Kidney (tissue), 14 donors: ENCODE data around the gene DEXI. TPM values are rescaled to one million over a fixed set of nuclear protein-coding genes. Genes with fewer than 3 reads are reported as not detected.

Source experiments
- DNase-seq, 5 donors: peaks; one replicate each; pipeline ENCODE4 v3.0.0-alpha.2; 2013 to 2020
- FAIRE-seq: peaks from 2 replicates; lab custom pipeline; 2012; peaks lifted over from hg19 to GRCh38; lab: Jason Lieb, UNC
- H3K27ac ChIP-seq, 2 donors: one replicate each; pipeline ENCODE4 v1.7.0; 2013; ENCODE audit warnings: low read depth in 2 of 2, low read length in 2 of 2, inconsistent platforms in 1 of 2
- H3K27me3 ChIP-seq: one replicate; pipeline ENCODE4 v1.7.1; 2013; ENCODE audit warnings: low read length, inconsistent platforms; ENCODE audit not compliant: control insufficient read depth, insufficient read depth
- H3K36me3 ChIP-seq, 3 donors: one replicate each; pipeline versions ENCODE4 v1.7.0 to v1.7.1; 2013; ENCODE audit warnings: low read length in 3 of 3, control low read depth in 1 of 3, inconsistent platforms in 1 of 3; ENCODE audit not compliant: insufficient read depth in 3 of 3, control insufficient read depth in 2 of 3
- H3K4me1 ChIP-seq, 3 donors: one replicate each; pipeline versions ENCODE4 v1.7.0 to v1.7.1; 2013; ENCODE audit warnings: low read length in 3 of 3, inconsistent platforms in 1 of 3, low read depth in 1 of 3; ENCODE audit not compliant: control insufficient read depth in 2 of 3, insufficient read depth in 2 of 3
- H3K4me3 ChIP-seq, 3 donors: one replicate each; pipeline versions ENCODE4 v1.7.0 to v1.8.1; 2013; ENCODE audit warnings: low read length in 3 of 3, control low read depth in 1 of 3, inconsistent platforms in 1 of 3
- H3K9ac ChIP-seq, 3 donors: one replicate each; pipeline versions ENCODE4 v1.7.0 to v1.7.1; 2013; ENCODE audit warnings: low read length in 3 of 3, control low read depth in 1 of 3, inconsistent platforms in 1 of 3
- H3K9me3 ChIP-seq, 3 donors: one replicate each; pipeline versions ENCODE4 v1.7.0 to v1.7.1; 2013; ENCODE audit warnings: low read length in 3 of 3, control low read depth in 1 of 3, inconsistent platforms in 1 of 3; ENCODE audit not compliant: control insufficient read depth in 2 of 3, insufficient read depth in 1 of 3
- CTCF ChIP-seq: IDR thresholded peaks from 3 replicates; pipeline ENCODE4 v1.5.1; 2012; ENCODE audit warnings: mild to moderate bottlenecking, moderate library complexity, borderline replicate concordance; ENCODE audit not compliant: insufficient read depth; ENCODE audit errors: extremely low read depth
- intact Hi-C: fragments of 100-400 bp; cut with DNase I; formaldehyde crosslinking; loops from one replicate; pipeline ENCODE4 v1.11.1; 2022
- polyA plus RNA-seq: library from polyadenylated mRNA; stranded (reverse); fragments of 350-450 nt; fragmentation: Illumina TruSeq; extraction: RNeasy Lipid Tissue Mini Kit (QIAGEN cat#74804); gene quantifications from one replicate; pipeline ENCODE4 v1.2.3, GENCODE V29; 2014; ENCODE audit warnings: low read depth, low replicate concordance; ENCODE audit not compliant: insufficient read depth
- total RNA-seq: library from RNA; stranded (reverse); fragmentation: NEBNext Ultra II Directional; extraction: Animal tissue kit (Norgen Biotek cat#: 25700); gene quantifications from one replicate; pipeline ENCODE4 v1.2.1, GENCODE V29; 2021
- donor health status: control.
- donor health status: control.
- donor health status: control.
- donor health status: control.
- donor health status: control.
- donor health status: DM: yes; HTN: yes; CAD: no.
- donor health status: Normal renal cell carcinoma (clear cell type).

Gene DEXI
- total and polyA plus RNA-seq, 2 donors from 2014 or later = 31.0 to 46.2 TPM

GRCh38 chr16:10888320-10888937 lies 53.8 kb downstream of the DEXI start:
- peaks cover under 1 to 8% (median 8%) of the 10 kb centered on the region in 3 donors for H3K4me1 ChIP-seq
- no peaks in the 10 kb centered on the region for H3K27me3 ChIP-seq
- DNase-seq = no peak
- H3K36me3 ChIP-seq = no peaks in the 10 kb centered on the region
- no peak overlapping the region for H3K4me3 ChIP-seq
- no peak for TF ChIP-seq CTCF
- H3K27ac ChIP-seq = no peak overlapping the region
- FAIRE-seq = no peak
- intact Hi-C loops = no loop called here
- no peaks in the 10 kb centered on the region for H3K9me3 ChIP-seq
- H3K9ac ChIP-seq = no peak overlapping the region

GRCh38 chr16:10885246-10885645 lies 57.0 kb downstream of the DEXI start:
- Histone ChIP-seq H3K27ac (no peak overlapping the region), H3K4me1 (peaks cover 2 to 22% (median 13%) of the 10 kb centered on the region in 3 donors), H3K9ac (no peak overlapping the region), H3K27me3 (no peaks in the 10 kb centered on the region), H3K4me3 (no peak overlapping the region), H3K9me3 (no peaks in the 10 kb centered on the region), H3K36me3 (no peaks in the 10 kb centered on the region)
- FAIRE-seq (no peak), DNase-seq (no peak)
- intact Hi-C loops = no loop called here
- no peak for TF ChIP-seq CTCF

- peak; percentile 8 for TF ChIP-seq CTCF
- H3K27me3 ChIP-seq = peaks cover 3% of the 10 kb centered on the region
- H3K27ac ChIP-seq = peak overlapping the region; percentile 83 to 91
- no peaks in the 10 kb centered on the region for H3K36me3 ChIP-seq
- peak overlapping the region in 1 of 3 donors; percentile 64 for H3K9ac ChIP-seq
- DNase-seq (peak; percentile 80 to 93 (median 85)), FAIRE-seq (no peak)
- no peaks in the 10 kb centered on the region for H3K9me3 ChIP-seq
- peak overlapping the region in 2 of 3 donors; percentile 49 to 59 for H3K4me3 ChIP-seq
- H3K4me1 ChIP-seq = peaks cover 2 to 36% (median 17%) of the 10 kb centered on the region in 3 donors
- intact Hi-C loops = no loop called here
Observed at GRCh38 chr16:10883004-10883403, 59.3 kb downstream of the DEXI start.
